Hematopoietic multipotent progenitor cell treated with erythropoietin and hydrocortisone succinate and interleukin-3 and kit ligand, for 17 days (in vitro differentiated cells): ENCODE measurements around the gene LCN10.

ENCODE experiments used
- DNase-seq: peaks from one replicate; pipeline ENCODE4 v3.0.0-alpha.2; 2015; ENCODE audit warnings: low spot score

LCN10 gene

GRCh38 chr9:136700304-136700703 is 42.4 kb downstream of the LCN10 start:
- DNase-seq = no peak

GRCh38 chr9:136698635-136699246 is 44.0 kb downstream of the LCN10 start:
- DNase-seq = no peak

DNA sequence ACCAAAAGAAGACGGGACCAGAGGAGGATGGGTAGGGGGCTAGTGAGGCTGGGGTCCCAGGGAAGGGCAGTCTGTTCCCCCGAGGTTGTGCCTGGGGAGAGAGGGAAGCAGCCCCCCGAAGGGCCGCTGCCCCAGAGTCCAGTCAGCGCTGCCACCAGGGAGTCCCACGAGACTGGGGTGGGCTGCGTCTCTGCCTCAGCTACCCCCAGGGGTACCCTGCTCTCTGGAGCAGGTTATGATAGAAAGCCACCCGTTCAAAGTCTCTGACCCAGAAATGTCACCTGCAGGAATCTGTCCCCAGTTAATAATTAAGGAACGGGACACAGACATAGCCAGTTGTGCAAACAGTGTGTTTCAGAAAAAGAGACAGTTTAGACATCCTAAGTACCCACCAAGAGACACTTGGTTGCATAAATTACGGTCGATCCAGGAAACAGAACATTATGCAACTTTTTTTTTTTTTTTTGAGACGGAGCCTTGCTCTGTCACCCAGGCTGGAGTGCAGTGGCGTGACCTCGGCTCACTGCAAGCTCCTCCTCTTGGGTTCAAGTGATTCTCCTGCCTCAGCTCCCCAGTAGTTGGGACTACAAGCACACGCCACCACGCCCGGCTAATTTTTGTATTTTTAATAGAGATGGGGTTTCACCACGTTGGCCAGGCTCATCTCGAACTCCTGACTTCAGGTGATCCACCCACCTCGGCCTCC is 44.8 kb downstream of the LCN10 start:
- DNase-seq = no peak

GRCh38 chr9:136697146-136697820 is 45.5 kb downstream of the LCN10 start:
- no peak for DNase-seq

DNA sequence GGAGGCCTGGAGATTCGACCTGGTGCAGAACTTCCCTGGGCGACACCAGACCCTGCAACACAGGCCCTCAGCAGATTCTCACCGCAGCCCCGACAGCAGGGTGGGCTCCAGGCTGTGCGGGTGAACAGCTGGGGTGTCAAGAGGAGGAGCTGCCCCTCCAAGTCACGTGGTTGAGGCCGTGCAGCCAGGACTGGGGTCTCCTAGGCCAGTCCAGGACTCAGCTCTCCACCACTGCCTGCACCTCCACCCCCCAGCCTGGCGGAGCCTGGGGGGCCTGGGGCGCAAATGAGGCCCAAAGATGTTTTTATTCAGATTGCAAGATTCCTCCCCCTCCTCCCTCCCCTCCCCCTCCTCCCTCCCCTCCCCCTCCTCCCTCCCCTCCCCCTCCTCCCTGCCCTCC is 46.2 kb downstream of the LCN10 start:
- no peak for DNase-seq

DNA sequence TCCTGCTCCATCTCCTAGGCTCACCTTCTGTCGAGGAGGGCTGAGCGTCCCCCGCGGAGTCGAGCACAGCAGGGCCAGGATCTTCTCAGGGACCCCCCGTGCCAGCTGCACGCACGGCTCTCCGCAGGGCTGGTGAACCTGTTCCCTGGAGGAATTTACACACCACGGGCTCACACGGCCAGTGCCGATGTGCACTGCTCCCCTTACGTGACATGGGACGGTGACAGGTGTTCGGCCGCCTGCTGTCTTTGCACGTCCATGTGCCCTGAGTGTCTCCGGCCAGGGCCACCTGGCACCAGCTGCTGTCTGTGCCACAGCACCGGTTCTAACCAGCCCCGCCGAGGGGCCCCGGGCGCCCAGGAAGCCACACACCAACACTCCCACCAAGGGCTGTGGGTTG is 46.8 kb downstream of the LCN10 start:
- no peak for DNase-seq

- no peak for DNase-seq
Measured at GRCh38 chr9:136695435-136695895, 47.3 kb downstream of the LCN10 start.

DNA sequence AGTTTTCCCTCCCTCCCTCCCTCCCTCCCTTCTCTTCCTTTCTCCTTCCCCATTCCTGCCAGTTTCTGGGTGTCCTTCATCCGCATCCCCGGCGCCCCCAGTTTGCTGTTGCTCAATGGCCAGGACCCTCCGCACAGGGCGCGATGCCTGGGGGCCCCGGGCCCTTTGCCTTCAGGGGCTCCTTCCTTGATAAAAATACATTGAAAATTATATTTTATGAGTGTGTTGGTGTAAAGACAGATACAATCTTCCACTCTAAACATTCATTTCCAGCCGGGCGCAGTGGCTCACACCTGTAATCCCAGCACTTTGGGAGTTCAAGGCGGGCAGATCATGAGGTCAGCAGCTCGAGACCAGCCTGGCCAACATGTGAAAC is 47.9 kb downstream of the LCN10 start:
- no peak for DNase-seq

GRCh38 chr9:136694163-136694871 is 48.4 kb downstream of the LCN10 start:
- peak; percentile 23 for DNase-seq

GRCh38 chr9:136693490-136694162 is 49.1 kb downstream of the LCN10 start:
- DNase-seq = peak; percentile 13

- DNase-seq = no peak
Measured at GRCh38 chr9:136693135-136693489, 49.6 kb downstream of the LCN10 start.

GRCh38 chr9:136692185-136693134 is 50.3 kb downstream of the LCN10 start:
- no peak for DNase-seq

- no peak for DNase-seq
Measured at GRCh38 chr9:136691316-136692184, 51.2 kb downstream of the LCN10 start.

DNA sequence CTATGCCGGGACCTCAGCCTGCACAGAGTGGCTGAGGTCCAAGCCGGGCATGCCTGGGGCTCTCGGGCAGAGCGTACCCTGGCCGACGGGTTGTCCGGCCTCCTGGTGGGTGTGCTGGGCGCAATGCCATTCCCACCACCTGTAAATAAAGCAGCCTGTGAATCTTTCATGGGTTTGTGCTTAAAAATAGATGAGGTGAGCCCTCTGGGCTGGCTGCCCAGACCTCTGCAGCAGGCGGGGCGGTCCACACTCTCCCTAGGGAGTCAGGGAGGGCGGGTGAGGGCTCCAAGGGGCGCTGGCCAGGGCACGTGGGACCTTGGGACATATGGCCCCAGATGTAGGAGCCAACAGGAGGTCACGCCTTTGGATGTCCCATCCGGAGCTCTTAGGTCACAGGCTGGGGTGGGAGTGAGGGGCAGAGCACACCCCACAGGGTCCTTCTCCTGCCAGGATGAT is 51.9 kb downstream of the LCN10 start:
- DNase-seq = no peak

DNA sequence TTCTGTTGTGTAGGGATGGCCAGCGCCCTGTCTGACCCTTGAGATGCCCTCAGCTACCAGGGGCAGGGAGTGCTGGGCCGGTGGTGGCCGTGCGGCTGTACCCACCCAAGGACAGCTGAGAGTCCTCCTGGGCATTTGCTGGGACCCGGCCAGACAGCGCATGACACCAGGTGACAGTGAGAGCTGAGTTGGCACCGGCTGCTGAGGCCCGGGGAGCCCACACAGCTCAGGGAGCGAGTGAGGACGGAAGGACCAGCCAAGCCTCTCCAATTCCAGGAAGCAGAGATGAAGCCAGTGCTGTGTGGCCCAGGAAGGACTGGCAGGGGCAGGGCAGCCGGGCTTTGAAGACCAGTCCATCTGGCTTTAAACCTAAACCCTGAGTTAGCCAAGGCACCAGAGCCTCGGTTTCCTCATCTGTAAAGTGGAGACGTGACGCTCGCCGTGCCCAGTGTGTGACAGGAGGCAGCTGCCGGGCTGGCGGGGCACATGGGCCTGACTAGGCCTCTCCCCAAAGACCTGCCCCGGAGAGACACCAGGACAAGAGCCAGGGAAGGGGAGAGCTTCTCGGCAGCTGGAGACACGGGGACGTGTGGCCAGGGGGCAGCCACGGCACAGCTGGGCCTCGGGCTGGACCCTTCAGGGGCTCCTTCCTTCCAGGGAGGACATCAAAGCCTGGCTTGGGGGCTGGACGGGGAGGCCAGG is 52.5 kb downstream of the LCN10 start:
- DNase-seq = no peak

GRCh38 chr9:136689108-136689460 is 53.7 kb downstream of the LCN10 start:
- DNase-seq = no peak

GRCh38 chr9:136688274-136689107 is 54.2 kb downstream of the LCN10 start:
- no peak for DNase-seq
